Right atrium auricular region (tissue), 2 donors: ENCODE measurements around the gene ACVR1B. TPM values are rescaled to one million over a fixed set of nuclear protein-coding genes. Genes with fewer than 3 reads are reported as not detected.

ENCODE experiments used
- DNase-seq: peaks from one replicate; pipeline ENCODE4 v3.0.0-alpha.2; 2019; ENCODE audit warnings: low spot score
- H3K27ac ChIP-seq, 2 donors: fragments of 200-600 bp; sonication (generic); 1 replicate in 1 of 2; 2 replicates in 1 of 2; pipeline ENCODE4 v1.5.1; 2016 to 2019
- H3K27me3 ChIP-seq, 2 donors: fragments of 200-600 bp; sonication (generic); one replicate each; pipeline versions ENCODE4 v1.5.1 to v1.6.0; 2017 to 2019
- H3K36me3 ChIP-seq: fragments of 200-600 bp; sonication (generic); one replicate; pipeline ENCODE4 v1.5.1; 2016
- H3K4me1 ChIP-seq, 2 donors: fragments of 200-600 bp; sonication (generic); one replicate each; pipeline versions ENCODE4 v1.5.1 to v1.6.0; 2017 to 2019
- H3K4me3 ChIP-seq, 2 donors: fragments of 200-600 bp; sonication (generic); 1 replicate in 1 of 2; 2 replicates in 1 of 2; pipeline ENCODE4 v1.5.1; 2017 to 2019; ENCODE audit warnings: mild to moderate bottlenecking in 1 of 2, moderate library complexity in 1 of 2
- H3K9me3 ChIP-seq, 2 donors: fragments of 200-600 bp; sonication (generic); one replicate each; pipeline ENCODE4 v1.5.1; 2019
- total RNA-seq, 2 donors: library from RNA; depleted of rRNA; stranded (reverse); fragments of >200 nt; gene quantifications; one replicate each; pipeline ENCODE4 v1.1.0, GENCODE V29; 2016
- TF ChIP-seq, protein P1 (sequence below), 2 donors: fragments of 200-600 bp; sonication (generic); IDR thresholded peaks; one replicate each; pipeline ENCODE4 v1.5.1; 2019; ENCODE audit warnings: antibody characterized with exemption in 2 of 2

ACVR1B gene
- total RNA-seq, 2 donors from 2014 or later = 8.2 to 12.5 TPM

DNA sequence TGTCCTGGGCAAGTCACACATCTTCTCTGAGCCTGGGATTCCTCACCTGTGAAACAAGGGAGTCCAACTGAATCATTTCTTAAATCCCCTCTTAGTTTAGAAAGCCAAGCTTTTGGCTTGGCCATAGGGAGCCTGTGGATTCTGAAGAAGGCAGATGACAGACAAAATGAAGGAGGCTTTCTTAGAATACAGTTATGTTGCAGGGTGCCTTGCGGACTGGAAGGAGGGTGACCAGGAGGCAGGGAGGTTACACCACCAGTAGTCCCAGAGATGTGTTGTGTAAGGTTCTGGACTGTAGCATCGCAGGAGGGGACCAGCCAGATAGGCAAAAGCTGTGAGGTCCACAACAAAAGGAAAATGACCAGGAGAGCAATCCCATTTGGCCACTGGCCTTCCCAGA lies 8.2 kb upstream of the ACVR1B start:
- no peak overlapping the region for H3K27ac ChIP-seq
- H3K4me3 ChIP-seq = no peak overlapping the region
- H3K36me3 ChIP-seq = no peaks in the 10 kb centered on the region
- H3K9me3 ChIP-seq = peaks cover 0 to 18% of the 10 kb centered on the region in 2 donors
- H3K27me3 ChIP-seq = no peaks in the 10 kb centered on the region
- DNase-seq = peak; percentile 26
- TF ChIP-seq, protein P1, sequence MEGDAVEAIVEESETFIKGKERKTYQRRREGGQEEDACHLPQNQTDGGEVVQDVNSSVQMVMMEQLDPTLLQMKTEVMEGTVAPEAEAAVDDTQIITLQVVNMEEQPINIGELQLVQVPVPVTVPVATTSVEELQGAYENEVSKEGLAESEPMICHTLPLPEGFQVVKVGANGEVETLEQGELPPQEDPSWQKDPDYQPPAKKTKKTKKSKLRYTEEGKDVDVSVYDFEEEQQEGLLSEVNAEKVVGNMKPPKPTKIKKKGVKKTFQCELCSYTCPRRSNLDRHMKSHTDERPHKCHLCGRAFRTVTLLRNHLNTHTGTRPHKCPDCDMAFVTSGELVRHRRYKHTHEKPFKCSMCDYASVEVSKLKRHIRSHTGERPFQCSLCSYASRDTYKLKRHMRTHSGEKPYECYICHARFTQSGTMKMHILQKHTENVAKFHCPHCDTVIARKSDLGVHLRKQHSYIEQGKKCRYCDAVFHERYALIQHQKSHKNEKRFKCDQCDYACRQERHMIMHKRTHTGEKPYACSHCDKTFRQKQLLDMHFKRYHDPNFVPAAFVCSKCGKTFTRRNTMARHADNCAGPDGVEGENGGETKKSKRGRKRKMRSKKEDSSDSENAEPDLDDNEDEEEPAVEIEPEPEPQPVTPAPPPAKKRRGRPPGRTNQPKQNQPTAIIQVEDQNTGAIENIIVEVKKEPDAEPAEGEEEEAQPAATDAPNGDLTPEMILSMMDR (IDR thresholded peaks at IDR 0.05) = no peak
- peaks cover 0 to 11% of the 10 kb centered on the region in 2 donors for H3K4me1 ChIP-seq

GRCh38 chr12:51944608-51945233 lies 6.8 kb upstream of the ACVR1B start:
- Histone ChIP-seq H3K4me3 (no peak overlapping the region), H3K4me1 (peaks cover 0 to 11% of the 10 kb centered on the region in 2 donors), H3K27ac (no peak overlapping the region), H3K9me3 (peaks cover 0 to 18% of the 10 kb centered on the region in 2 donors), H3K27me3 (no peaks in the 10 kb centered on the region), H3K36me3 (no peaks in the 10 kb centered on the region)
- DNase-seq = no peak
- TF ChIP-seq, protein P1 (IDR thresholded peaks at IDR 0.05) = no peak

- Histone ChIP-seq H3K27ac (no peak overlapping the region), H3K27me3 (no peaks in the 10 kb centered on the region), H3K4me1 (peaks cover 0 to 11% of the 10 kb centered on the region in 2 donors), H3K36me3 (no peaks in the 10 kb centered on the region), H3K9me3 (peaks cover 0 to 18% of the 10 kb centered on the region in 2 donors), H3K4me3 (no peak overlapping the region)
- no peak for DNase-seq
- TF ChIP-seq, protein P1 (IDR thresholded peaks at IDR 0.05) = no peak
Observed at GRCh38 chr12:51947246-51947996, 4.1 kb upstream of the ACVR1B start.

- peaks cover 0 to 17% of the 10 kb centered on the region in 2 donors for H3K4me1 ChIP-seq
- H3K9me3 ChIP-seq = peaks cover 0 to 18% of the 10 kb centered on the region in 2 donors
- H3K36me3 ChIP-seq = no peaks in the 10 kb centered on the region
- H3K4me3 ChIP-seq = no peak overlapping the region
- H3K27me3 ChIP-seq = no peaks in the 10 kb centered on the region
- TF ChIP-seq, protein P1 (IDR thresholded peaks at IDR 0.05) = no peak
- no peak for DNase-seq
- H3K27ac ChIP-seq = no peak overlapping the region
Observed at GRCh38 chr12:51948066-51948465, 3.4 kb upstream of the ACVR1B start.

DNA sequence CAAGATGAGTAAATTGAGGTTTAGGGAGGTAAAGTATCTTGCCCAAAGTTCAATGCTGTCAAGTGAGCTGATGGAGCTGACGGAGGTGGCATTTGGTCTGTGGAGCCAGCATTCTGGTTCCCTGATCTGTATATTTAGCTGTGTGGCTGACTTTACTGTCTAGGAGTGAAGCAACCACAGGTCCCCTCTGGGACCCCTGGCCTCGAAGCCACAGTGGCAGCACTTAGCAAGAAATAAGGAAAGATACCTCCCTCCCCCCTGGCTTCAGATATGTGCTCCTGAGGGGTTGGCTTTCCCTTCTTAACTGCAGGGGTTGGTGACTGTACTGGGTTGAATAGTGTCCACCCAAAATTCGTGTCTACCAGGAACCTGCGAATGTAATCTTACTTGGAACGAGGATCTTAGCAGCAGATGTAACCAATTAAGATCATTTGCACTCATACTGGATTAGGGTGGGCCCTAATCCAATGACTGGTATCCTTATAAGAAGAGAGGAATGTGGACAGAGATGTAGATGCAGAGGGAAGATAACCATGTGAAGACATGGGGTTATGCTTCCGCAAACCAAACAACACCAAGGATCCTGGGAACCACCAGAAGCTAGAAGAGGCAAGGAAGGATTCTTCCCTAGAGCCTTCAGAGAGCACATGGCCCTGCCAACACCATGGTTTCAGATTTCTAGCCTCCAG lies 2.0 kb upstream of the ACVR1B start:
- H3K9me3 ChIP-seq = peaks cover 0 to 8% of the 10 kb centered on the region in 2 donors
- no peak overlapping the region for H3K4me3 ChIP-seq
- no peak overlapping the region for H3K27ac ChIP-seq
- no peak for DNase-seq
- TF ChIP-seq, protein P1 (IDR thresholded peaks at IDR 0.05) = no peak
- no peaks in the 10 kb centered on the region for H3K36me3 ChIP-seq
- H3K4me1 ChIP-seq = peaks cover 0 to 31% of the 10 kb centered on the region in 2 donors
- H3K27me3 ChIP-seq = no peaks in the 10 kb centered on the region
